Measurements from ENCODE around the gene NDUFA5.
A peak's percentile ranks its signal among the peaks of the same experiment; 100 is the strongest.

Gene NDUFA5

GRCh38 chr7:123557398-123558288 lies at the start of gene NDUFA5:
Gene NDUFA5, minus strand, starts transcription at chr7:123557818. Its CDS starts 23 bp downstream, at chr7:123557795.
- DNase-seq (ENCODE audit: low read depth), result peak; percentile 97

DNA sequence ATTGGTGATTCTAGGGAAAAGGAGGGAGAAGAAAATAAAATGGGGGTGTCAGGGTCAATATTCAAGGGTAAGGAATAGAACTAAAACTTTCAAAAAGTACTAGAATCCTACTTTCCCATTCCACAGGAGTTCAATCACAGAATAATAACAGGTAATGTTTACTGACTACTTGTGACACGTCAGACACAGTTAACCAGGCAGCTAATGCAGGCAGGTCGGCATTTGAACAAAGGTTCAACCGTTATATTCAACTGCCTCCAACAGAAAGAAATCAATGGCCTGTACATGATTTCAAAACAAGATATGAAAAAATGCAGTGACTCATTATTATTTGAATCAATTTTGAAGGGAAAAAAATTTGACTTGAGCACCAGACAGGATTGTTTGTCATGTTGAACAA lies 47.1 kb upstream of the NDUFA5 start:
- DNase-seq (ENCODE audit: low read depth), result no peak

GRCh38 chr7:123602648-123603047 lies 45.0 kb upstream of the NDUFA5 start:
- DNase-seq (ENCODE audit: low read depth), result no peak

GRCh38 chr7:123601530-123601929 lies 43.9 kb upstream of the NDUFA5 start, which contains the start of gene ASB15:
Gene ASB15, plus strand, starts transcription at chr7:123601821. Its CDS starts 12,682 bp downstream, at chr7:123614503.
- no peak for DNase-seq (ENCODE audit: low read depth)

DNA sequence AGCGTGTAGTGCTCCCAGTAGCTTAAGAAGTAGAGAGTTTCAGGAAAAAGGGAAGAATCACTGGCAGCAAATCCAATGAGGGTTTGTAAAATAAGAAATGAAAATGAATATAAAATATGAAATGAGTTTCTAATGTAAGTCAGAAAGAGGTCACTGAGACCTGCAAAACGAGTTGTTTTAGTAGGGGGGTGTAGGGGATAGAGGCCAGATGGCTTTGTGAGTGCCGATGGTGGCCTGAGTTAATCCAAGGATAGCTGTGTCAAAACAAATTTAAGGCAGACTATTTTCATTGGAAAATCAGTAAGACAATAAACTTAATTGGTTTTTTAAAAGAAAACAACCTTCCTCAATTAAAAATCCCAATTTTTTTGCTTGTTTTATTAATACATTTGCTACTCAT lies 43.3 kb upstream of the NDUFA5 start:
- DNase-seq (ENCODE audit: low read depth), result no peak

GRCh38 chr7:123599766-123600165 lies 42.1 kb upstream of the NDUFA5 start:
- no peak for DNase-seq (ENCODE audit: low read depth)

- no peak for DNase-seq (ENCODE audit: low read depth)
Measured at GRCh38 chr7:123598657-123599056, 41.0 kb upstream of the NDUFA5 start.

DNA sequence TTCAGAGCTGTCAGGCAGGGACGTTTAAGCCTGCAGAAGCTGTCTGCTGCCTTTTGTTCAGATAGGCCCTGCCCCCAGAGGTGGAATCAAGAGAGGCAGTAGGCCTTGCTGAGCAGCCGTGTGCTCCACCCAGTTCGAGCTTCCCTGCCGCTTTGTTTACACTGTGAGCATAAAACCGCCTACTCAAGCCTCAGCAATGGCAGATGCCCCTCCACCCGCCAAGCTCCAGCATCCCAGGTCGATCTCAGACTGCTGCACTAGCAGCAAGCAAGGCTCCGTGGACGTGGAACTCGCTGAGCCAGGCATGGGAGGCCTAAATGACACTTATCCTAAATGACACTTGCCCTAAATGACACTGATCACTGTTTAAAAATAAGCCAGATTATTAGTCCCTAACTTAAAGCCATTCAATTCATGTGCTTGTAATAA lies 37.2 kb upstream of the NDUFA5 start:
- DNase-seq (ENCODE audit: low read depth), result no peak

GRCh38 chr7:123588376-123588775 lies 30.8 kb upstream of the NDUFA5 start:
- no peak for DNase-seq (ENCODE audit: low read depth)

- DNase-seq (ENCODE audit: low read depth), result no peak
Measured at GRCh38 chr7:123583821-123584220, 26.2 kb upstream of the NDUFA5 start.

- no peak for DNase-seq (ENCODE audit: low read depth)
Measured at GRCh38 chr7:123581162-123581459, 23.5 kb upstream of the NDUFA5 start.

DNA sequence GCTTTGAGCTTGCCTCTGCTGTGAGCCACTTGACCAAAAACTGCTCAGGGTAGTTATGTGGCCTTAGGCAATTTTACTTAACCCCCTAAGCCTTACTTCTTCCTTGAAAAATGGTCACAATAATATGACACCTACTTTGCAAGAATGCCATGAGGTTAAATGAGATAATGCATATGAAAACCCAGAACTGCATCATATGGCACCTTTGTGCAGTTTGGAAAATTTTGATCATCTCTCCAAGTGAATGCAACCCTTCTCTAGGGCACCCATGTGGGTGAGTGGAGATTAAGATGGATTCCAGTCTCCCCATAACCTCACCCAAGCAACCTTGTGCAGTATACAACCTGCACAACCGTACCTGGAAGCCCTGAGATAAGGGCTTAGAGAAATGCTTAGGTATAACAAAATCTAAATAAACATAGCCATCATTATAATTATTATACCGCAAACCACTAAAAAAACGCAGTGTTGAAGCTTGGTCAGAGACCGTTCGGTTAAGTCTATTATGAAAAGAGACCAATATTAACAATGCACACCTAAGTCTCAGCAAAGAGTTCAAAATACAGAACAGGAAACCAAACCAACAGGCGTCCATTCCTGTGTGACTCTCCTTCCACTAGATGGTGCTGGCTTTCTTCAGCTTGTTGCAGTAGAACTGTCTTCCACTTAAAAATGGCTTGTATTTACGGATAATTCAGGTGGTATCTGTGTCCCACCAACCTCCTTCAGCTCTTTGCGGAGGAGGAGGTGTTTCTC lies 23.0 kb upstream of the NDUFA5 start:
- no peak for DNase-seq (ENCODE audit: low read depth)

GRCh38 chr7:123579416-123579815 lies 21.8 kb upstream of the NDUFA5 start:
- DNase-seq (ENCODE audit: low read depth), result no peak

- DNase-seq (ENCODE audit: low read depth), result no peak
Measured at GRCh38 chr7:123573896-123574467, 16.4 kb upstream of the NDUFA5 start.

DNA sequence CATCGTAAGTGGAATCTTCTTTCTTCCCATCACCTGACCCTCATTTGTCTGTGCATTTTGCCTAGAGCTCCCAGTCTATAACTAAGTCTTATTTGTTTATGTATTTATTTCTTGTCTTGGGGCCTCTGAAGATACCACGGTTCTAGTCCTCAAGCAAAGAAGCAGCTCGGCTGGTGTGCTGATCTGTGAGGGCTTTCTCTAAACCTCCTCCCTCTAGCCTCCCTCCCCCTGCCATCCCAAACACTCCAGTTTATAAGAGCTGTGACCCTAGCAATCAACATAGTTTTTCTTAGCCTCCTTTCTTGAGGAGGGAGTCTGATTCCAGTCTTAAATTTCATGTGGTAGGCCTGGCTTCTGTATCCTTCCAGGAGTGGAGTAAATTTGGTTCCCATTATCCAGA lies 15.7 kb upstream of the NDUFA5 start:
- DNase-seq (ENCODE audit: low read depth), result no peak

DNA sequence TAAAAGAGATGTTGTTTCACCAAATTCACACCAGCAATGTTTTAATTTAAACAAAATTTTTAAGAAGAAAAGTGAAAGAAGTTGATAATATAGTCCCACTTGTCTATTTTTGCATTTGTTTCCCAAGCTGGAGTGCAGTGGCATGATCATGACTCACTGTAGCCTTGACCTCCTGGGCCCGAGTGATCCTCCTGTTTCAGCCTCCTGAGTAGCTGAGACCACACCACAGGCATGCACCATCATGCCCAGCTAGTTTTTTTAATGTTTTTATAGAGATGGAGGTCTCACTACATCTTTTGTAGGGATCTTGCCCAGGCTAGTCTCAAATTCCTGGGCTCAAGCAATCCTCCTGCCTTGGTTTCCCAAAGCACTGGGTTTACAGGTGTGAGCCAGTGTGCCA lies 14.1 kb upstream of the NDUFA5 start:
- no peak for DNase-seq (ENCODE audit: low read depth)

GRCh38 chr7:123571187-123571586 lies 13.6 kb upstream of the NDUFA5 start:
- DNase-seq (ENCODE audit: low read depth), result no peak

- no peak for DNase-seq (ENCODE audit: low read depth)
Measured at GRCh38 chr7:123570390-123571182, 13.0 kb upstream of the NDUFA5 start.

- no peak for DNase-seq (ENCODE audit: low read depth)
Measured at GRCh38 chr7:123569352-123570010, 11.9 kb upstream of the NDUFA5 start.

DNA sequence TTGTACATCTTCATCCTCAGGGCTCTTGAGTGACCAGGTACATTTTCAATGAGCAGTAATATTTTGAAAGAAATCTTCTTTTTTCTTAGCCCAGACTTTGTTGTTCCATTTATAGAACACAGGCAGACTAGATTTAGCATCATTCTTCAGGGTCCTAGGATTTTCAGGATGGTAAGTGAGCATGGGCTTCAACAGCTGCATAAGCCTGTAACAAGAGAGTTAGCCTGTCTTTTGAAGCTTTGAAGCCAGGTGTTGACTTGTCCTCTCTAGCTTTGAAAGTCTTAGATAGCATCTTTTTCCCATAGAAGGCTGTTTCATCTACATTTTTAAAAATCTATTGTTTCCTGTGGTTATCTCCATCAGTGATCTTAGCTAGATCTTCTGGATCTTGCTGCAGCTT lies 4.5 kb upstream of the NDUFA5 start:
- DNase-seq (ENCODE audit: low read depth), result no peak

- DNase-seq (ENCODE audit: low read depth), result no peak
Measured at GRCh38 chr7:123558289-123558874, 764 bp upstream of the NDUFA5 start.
